EL (cell line): ENCODE results near the gene C19orf47.

Experiments used
- DNase-seq: peaks from one replicate; pipeline ENCODE4 v3.0.0-alpha.2; 2016

C19orf47 gene

DNA sequence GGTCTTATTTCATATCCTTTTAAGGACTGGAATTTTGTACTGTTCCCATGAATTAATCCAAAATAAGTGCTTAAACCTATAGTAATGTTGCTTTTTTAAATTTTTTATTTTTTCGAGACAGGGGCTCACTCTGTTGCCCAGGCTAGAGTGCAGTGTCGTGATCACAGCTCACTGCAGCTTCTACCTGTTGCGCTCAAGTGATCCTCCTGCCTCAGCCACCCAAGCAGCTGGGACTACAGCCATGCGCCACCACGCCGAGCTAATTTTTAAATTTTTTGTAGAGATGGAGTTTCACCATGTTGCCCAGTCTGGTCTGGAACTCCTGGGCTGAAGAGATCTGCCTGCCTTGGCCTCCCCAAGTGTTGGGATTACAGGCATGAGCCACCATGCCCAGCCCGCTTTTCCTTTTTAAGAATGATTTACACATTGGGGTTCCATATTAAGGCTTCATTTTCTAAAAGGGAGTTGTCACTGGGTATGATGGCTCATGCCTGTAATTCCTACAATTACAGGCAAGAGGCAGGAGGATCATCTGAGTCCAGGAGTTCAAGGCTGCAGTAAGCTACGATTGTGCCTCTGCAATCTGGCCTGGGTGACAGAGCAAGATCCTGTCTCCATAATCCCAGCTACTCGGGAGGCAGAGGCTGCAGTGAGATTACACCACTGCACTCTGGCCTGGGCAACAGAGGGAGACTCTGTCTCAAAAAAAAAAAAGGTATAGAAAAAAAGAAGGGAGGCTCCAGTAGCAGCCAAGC, 34.8 kb downstream of the C19orf47 start:
- no peak for DNase-seq

- no peak for DNase-seq
Observed at GRCh38 chr19:40312533-40312932, 35.7 kb downstream of the C19orf47 start.

DNA sequence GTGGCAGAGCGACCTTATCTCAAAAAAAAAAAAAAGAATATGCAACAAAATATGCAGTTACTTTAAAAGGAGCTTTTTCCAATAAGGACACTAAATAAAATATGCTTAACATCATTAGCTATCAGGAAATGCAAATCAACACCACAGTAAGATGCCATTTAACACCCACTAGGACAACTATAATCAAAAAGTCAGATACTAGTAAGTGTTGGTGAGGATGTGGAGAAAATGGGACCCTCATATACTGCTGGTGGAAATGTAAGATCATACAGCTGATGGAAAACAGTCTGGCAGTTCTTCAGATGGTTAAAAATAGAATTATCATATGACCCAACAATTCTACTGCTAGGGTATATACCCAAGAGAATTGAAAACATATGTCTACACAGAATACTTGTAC, 38.5 kb downstream of the C19orf47 start:
- DNase-seq, result no peak

DNA sequence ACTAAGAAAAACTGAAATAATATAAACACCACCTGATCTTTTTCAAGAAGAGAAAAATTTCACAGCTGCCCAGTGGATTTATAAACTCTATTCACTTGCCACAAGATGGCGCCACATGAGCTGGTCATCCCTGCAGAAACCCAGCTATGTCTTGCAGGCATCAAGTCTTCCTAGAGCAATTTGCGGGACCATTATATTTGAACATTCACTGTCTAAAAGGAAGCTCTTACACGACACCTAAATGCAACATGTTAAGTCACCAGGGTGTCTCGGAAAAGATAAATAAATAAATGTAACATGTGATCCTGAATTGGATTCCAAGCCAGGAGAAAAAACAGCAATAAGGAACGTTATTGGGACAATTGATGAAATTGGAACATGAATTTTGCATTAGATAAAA, 42.8 kb downstream of the C19orf47 start:
- peak; percentile 80 for DNase-seq

DNA sequence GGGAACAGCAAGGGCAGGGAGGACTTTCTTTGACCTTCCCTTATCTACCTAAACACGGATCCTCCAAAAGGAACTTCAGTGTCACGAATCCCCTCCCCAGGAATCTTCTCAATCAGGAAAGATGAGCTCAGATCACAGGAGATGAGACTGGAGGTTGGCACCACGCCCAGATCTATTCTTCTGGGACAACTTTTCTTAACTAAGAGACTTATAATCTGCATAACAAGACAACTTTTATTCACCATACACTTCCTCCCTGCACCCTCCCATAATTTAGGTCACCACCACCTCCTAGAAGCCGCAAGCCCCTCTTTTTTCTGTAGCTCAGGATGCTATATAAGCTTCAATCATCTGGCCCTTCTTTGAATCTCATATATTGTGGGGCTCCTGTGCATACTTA, 43.9 kb downstream of the C19orf47 start:
- DNase-seq, result no peak

- DNase-seq, result no peak
Observed at GRCh38 chr19:40303765-40304164, 44.4 kb downstream of the C19orf47 start.

- DNase-seq, result no peak
Observed at GRCh38 chr19:40302224-40303011, 45.8 kb downstream of the C19orf47 start.

GRCh38 chr19:40300668-40301067, 47.5 kb downstream of the C19orf47 start:
- DNase-seq, result no peak

DNA sequence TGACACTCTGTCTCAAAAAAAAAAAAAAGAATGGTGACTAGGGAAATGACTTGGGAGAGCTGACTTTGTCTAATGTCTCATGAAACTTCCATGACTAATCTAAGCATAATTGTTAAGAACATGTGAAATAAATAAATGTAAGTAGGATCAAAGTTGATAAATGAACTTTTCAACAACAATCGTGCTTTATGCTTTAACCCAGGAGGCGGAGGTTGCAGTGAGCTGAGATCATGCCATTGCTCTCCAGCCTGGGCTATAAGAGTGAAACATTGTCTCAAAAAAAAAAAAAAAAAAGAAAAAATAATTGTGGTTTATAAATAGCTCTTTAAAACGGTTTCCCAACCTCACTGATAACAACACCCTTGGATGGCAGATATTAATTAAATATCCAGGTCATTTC, 50.2 kb downstream of the C19orf47 start:
- no peak for DNase-seq

DNA sequence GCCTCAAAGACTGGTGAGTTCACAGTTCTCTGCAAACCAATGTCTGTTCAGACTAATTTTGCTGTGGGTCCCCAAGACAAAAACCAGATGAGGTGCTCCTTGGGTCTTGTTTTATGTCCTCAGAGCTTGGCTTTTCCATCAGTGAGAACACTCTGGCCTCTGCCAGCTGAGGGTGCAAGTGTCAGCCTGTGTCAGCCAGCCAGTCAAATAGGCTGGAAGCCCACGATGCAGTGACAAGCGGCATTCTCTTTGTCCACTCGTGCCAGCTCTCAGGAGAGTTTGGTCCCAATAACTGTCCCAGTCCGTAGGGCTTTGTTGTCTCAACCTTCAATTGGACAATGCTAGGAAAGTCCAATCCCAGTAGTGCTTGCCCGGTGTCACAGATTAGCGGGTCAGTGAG, 53.6 kb downstream of the C19orf47 start:
- DNase-seq, result no peak

- no peak for DNase-seq
Observed at GRCh38 chr19:40286971-40287421, 61.2 kb downstream of the C19orf47 start.

DNA sequence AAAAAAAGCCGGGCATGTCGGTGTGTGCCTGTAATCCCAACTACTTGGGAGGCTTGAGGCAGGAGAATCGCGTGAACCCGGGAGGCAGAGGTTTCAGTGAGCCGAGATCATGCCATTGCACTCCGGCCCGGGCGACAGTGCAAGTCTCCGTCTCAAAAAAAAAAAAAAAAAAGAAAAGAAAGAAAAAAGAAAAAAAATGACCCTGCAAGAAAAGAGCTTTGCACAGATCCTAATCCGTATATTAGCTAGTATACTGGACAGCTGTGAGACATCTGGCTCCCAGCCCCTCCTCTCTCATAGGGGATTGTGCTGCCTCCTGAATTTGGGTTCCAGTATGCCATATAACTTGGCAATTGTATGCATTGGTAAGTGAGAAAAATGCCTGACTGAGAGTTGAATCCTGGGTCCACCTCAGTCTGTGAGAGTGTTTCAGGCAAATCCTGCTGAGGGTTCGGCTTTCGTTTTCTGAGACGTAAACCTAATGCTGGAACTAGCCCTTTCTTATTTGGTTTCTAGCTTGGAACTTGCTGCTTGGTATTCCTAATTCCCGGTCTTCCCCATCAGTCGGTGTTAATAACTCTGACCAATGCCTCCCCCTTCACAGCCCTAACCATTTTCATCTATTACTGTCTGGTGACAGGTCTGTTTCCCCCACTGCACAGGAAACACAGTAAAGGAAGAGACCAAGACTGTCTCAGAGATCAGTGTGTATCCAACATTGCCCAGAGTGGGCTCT, 61.8 kb downstream of the C19orf47 start:
- DNase-seq, result no peak

DNA sequence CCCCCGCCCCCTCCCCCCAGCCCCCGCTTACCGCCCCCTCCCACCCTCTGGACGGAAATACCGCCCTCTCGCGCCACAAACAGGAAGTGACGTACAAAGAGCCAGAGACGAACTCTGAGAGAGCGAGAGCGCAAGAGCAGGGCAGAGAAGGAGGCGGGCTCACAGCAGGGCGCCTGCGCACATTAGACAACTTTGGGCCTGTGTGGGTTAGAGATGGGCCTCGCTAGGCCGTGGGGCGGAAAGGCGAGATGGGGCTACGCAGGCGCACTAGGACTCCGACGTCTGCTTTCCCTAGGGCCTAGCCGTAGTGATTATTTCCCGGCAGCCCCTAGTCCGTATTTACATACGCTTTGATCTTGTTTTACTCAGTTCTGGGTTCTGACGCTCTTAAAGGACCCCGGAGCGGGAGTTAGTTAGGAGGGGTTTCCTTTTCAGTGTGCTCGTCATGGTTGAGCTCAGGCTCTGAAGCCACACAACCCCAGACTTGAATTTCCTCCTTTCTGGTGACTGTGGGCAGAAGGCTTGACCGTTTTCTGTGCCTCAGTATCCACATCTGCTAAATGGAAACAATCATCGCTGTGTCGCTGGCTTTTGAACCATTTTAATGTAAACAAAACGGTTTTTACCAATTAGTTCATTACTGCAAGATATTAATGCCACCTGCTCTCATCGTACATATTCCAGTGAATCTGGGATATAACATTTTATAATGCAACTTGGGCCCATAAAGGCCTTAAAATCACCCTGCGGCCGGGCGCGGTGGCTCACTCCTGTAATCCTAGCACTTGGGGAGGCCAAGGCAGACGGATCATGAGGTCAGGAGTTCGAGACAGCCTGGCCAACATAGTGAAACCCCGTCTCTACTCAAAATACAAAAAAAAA, 62.6 kb downstream of the C19orf47 start:
- DNase-seq, result peak; percentile 100

GRCh38 chr19:40284501-40285352, 63.5 kb downstream of the C19orf47 start, which contains the start of gene AKT2:
Gene AKT2 (minus strand): TSS chr19:40285345. CDS start chr19:40265267, 20,078 bp downstream.
- DNase-seq, result peak; percentile 54

- no peak for DNase-seq
Observed at GRCh38 chr19:40284251-40284500, 64.0 kb downstream of the C19orf47 start.

GRCh38 chr19:40283414-40284250, 64.6 kb downstream of the C19orf47 start:
- no peak for DNase-seq

DNA sequence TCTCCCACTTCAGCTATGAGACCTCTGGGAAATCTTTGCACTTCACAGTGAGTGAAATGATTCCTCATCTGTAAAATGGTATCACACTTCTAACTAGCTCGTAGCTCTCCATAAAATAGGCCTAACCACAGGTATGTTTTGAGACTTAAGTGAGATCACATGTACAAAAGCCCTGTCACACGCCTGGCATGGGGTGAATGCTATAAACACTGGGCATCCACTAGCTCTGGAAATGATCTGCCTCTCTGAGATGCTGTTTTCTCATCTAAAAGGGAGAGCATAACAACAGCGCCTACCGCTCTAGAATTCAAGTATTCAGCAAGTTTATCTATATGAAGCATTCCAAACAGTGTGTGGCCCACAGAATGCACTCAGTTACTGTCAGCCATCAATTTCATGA, 65.3 kb downstream of the C19orf47 start:
- DNase-seq, result no peak

GRCh38 chr19:40282209-40282580, 66.0 kb downstream of the C19orf47 start:
- no peak for DNase-seq

DNA sequence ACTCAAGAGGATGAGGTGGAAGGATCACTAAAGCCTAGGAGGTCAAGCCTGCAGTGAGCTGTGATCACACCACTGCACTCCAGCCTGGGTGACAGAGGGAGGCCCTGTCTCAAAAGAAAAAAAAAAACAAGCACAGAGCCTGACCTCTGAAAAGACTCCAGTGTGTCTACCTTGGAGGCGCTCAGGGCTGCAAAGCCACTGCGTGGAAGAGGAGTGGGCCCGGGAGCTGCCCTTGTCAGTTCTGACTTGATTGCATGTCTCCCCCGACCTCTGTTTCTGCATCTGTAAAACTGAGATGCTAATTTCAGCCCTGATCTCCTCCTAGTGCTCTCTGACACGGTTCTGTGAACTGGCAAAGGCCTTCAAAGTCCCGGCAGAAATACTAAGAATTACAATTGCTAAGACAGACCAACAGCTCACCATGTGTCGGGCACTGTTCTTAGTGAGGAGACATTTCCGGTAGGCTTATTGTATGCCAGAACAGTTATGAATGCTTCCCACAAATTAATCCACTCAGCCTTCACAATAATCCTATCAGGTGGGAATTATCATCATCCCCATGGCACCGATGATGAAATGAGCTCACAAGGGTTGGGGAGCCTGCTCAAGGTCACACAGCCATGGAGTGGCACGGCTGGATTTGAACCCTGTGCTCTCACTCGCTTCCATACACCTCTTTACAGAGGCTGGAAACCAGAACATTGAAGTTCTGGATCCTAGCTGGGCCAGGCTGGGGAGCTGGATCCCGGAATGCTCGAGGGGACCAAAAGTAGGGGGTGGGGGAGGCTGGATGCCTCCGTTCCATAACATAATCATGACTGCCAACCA, 66.6 kb downstream of the C19orf47 start:
- no peak for DNase-seq
